ENCODE data around the gene KRTAP12-1.

Gene KRTAP12-1

DNA sequence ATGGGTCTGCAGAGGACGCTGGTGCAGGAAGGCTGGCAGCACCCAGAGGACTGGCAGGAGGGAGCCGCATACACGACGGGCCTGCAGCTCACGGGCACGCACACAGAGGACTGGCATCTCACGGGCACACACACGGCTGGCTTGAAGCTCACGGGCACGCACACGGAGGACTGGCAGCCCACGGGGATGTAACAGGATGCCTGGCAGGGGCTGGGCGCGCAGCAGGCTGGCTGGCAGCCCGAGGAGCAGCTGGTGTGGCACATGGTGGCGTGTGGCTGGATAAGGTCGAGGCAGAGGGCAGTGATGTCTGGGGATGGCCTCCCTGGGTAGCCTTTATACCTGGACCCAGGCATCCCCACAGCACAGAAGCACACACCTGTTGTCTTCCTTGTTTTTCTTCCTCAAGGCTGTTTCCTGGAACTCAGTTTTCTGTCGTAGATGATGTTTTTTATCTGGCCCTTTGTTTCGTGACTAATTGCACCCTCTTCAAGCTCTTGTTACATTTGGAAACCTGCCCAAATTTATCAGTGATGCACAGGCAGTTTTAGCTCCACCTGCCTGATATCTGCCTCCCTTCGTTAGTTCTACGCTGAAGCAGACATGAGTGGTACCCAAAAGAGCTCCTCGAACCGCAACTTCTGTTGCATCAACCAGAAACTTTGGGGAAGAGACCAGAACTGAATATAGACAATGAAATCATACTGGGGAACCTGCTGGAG, at the start of gene KRTAP12-1:
Gene KRTAP12-1 (minus strand): TSS at position 303 of the 719 bp plus-strand sequence. CDS start 40 bp downstream, at position 263.
- DNase-seq (ENCODE audit: low spot score): no peak

DNA sequence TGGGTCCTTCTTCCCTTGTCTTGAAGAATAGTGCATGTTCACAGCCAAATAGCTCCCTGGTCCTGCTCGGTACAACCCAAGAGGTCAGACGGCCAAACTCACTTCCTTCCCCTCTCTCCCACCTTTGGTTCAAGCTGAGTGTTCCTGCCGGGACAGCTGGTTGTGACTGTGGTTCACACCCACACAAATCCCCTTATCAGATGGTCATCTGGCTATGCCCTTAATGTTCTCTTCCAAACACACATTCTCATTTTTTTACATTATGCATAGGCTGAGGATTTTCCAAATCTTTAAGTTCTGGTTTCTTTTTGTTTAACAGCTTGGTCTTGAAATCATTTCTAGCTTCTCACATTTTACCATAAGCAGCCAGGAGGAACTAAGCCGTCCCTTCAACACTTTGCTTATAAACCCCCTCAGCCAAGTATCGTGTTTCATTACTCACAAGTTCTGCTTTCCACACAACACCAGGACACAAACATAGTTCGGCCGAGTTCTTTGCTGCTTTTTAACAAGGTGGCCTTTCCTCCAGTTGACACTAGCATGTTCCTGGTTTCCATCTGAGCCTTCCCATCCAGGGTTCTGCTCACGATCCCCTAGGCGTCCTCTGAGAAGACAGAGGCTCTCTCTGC, 49.1 kb upstream of the KRTAP12-1 start:
- no peak for DNase-seq (ENCODE audit: low spot score)

- no peak for DNase-seq (ENCODE audit: low spot score)
Measured at GRCh38 chr21:44730028-44730395, 48.0 kb upstream of the KRTAP12-1 start.

DNA sequence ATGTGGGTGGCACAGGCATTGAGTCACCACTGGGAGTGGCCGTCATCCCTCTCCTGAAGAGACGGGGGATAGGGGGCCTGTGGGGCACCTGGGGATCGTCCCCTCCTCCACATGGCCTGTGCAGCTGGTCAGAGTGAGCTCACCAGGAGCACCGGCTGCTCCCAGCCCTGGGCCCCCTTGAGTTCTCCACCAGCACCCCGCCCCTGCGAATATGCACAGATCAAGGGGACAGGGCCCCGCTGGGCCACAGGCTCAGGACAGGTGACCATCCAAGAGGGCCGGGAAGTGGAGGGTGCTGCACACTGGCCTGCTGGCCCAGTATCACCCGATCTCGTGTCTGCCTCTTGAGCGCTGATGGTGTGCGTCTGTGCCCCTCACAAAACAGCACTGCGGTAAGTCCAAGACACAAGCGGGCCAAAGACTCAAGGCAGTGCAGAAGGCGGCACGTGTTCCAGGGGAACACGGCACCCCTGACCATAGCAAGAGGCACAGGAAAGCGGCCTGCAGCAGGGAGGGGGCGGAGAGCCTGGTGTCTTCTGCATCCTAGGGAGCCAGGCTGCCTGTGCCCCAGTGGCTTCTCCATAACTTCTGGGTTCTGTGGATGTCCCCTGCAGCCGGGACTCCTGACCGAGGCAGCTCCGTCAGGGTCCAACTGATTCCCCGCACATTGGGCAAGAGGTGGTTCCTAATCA, 47.5 kb upstream of the KRTAP12-1 start:
- DNase-seq (ENCODE audit: low spot score): no peak

GRCh38 chr21:44728716-44729115, 46.8 kb upstream of the KRTAP12-1 start:
- no peak for DNase-seq (ENCODE audit: low spot score)

DNA sequence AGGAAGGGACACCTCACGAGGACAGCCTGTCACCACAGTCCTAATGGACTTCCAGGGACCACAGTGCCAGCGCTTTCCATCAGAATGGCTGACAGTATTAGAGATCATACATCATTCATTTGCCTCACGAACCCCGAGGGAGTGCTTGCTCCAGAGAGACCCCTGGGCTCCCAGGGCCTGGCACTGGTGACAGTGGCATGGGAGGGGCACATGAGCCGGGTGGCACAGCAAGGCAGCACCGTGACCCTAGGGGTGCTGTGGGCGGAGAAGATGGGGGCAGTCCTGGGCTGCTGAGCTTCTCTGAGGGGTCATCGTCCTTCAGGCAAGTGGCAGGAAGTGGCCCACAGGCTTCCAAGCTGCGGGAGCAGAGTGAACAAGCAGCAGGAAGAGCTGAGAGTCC, 45.8 kb upstream of the KRTAP12-1 start:
- DNase-seq (ENCODE audit: low spot score): no peak

DNA sequence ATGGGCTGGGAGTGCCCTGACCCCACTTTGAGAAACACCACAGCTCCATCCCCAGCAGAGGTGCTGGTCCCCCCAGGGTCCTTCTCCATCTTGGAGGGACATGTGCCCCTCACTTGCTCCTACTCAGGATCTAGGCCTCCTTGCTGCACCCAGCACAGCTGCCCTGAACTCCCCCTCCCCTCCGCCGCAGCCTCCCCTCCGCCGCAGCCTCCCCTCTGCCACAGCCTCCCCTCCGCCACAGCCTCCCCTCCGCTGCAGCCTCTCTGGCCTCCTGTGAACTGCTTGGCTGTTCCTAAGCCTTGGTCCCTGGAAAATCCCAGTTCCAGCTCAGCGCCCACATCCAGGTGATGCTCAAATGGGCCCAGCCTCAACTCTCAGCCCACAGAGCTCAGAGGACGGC, 45.4 kb upstream of the KRTAP12-1 start:
- DNase-seq (ENCODE audit: low spot score): no peak

DNA sequence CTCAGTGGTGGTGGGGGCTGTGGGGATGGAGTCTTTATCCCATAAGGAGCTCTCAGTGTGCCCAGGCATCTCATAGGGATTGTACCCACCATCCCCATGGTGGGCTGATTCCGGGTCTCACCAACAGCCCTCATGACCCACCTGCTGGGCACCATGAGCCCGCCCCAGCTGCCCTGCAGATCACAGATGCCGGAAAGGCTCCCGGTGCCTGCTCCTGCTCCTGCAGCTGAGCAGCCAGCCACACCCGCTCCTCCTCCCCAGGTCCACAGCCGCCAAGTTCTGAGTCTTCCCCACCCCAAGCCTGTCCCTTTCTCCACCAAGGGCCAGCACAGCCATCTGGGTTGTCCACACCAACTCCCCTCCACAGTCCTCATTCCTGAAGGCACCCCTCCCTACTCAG, 44.9 kb upstream of the KRTAP12-1 start:
- no peak for DNase-seq (ENCODE audit: low spot score)

- DNase-seq (ENCODE audit: low spot score): no peak
Measured at GRCh38 chr21:44724926-44725325, 43.0 kb upstream of the KRTAP12-1 start.

DNA sequence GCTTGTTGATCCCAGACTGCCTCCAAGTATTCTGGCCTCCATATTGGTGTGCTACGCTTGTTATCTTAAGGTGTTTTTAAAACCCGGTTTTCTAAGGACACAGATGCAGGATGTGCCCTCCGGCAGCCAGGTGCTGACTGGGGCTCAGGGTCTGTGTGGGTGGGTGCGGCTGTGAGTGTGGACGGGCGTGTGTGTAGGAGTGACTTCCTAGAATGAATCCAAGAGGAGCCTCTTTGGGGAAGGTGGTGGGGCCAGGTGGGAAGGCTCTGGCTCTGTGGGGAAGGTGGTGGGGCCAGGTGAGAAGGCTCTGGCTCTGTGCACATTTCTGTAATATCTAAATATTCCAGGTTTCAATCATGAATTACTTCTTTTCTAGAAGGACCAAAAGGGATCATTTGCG, 42.2 kb upstream of the KRTAP12-1 start:
- peak; percentile 67 for DNase-seq (ENCODE audit: low spot score)

GRCh38 chr21:44723177-44724131, 41.5 kb upstream of the KRTAP12-1 start:
- DNase-seq (ENCODE audit: low spot score): peak; percentile 70

DNA sequence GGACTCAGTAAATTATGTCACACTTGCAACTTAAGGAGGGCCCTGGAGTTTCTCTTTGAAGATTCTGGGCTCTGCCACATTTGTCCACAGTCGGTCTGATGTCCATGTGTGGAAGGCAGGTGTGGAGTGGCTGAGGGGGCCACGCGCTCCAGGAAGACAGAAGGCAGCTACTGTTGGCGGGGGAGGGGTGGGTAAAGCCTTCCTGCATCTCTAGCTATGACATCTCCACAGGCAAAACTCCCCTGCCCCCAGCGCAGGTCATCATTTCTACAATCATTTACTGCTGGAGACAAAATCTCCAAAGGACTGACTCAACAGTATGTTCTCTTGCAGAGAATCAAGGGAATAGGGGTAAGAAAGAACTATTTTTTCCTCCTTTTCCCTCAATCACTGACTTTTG, 40.8 kb upstream of the KRTAP12-1 start:
- DNase-seq (ENCODE audit: low spot score): peak; percentile 36

DNA sequence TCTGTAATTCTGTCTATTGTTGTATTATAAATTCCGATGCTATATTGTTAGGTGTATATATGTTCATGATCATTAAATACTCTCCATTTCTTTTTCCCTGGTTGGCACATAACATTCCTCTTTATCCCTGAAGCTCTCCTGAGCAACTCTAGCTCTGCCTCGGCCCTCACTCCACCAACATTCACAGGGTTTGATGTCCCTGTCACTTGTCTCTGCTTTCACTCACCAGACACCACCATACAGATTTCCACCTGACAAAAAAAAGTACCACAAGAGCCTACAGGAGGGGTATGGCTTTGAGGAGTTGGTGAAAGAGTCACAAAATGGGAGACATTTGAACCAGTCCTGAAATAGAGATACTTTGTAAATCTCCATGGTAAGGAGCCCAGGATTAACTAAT, 38.2 kb upstream of the KRTAP12-1 start:
- no peak for DNase-seq (ENCODE audit: low spot score)

GRCh38 chr21:44718571-44718970, 36.6 kb upstream of the KRTAP12-1 start:
- DNase-seq (ENCODE audit: low spot score): peak; percentile 33

GRCh38 chr21:44718093-44718492, 36.1 kb upstream of the KRTAP12-1 start:
- no peak for DNase-seq (ENCODE audit: low spot score)

DNA sequence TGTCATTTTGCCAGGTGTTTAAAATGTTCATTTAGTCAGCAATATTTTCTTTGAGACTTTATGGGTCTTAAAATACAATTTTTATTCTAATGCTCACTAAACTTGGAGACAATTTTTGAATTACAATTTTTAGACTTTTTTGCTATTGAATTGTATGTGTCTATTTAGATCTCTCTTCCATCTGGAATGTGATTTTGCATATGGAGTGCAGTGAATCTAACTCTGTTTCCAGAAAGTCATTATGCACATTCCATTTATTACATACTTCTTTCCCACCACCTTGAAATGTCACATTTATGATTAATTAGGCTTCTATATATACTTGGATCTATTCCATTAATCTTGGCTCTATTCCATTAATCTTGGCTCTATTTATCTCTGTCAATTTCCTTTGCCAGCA, 35.0 kb upstream of the KRTAP12-1 start:
- DNase-seq (ENCODE audit: low spot score): no peak

DNA sequence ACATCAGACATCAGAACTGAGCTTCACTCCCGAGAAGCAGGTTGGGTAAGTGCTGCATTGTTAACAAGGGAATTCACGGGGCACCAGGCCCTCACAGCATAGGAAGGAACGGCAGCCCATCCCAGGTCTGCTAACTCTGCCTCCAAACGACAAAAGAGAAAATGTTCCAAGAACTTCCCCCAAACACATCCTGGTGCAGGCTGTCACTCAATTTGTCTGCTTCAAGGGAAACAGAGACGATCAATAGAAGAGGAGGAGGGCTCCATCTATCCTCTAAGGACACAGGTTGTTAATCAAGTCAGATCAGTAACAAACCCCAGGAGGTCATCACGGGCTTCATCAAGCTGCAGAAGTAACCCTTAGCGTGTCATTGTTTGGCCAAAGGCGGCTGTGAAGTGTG, 32.9 kb upstream of the KRTAP12-1 start:
- peak; percentile 51 for DNase-seq (ENCODE audit: low spot score)

- peak; percentile 34 for DNase-seq (ENCODE audit: low spot score)
Measured at GRCh38 chr21:44713846-44714245, 31.9 kb upstream of the KRTAP12-1 start.

DNA sequence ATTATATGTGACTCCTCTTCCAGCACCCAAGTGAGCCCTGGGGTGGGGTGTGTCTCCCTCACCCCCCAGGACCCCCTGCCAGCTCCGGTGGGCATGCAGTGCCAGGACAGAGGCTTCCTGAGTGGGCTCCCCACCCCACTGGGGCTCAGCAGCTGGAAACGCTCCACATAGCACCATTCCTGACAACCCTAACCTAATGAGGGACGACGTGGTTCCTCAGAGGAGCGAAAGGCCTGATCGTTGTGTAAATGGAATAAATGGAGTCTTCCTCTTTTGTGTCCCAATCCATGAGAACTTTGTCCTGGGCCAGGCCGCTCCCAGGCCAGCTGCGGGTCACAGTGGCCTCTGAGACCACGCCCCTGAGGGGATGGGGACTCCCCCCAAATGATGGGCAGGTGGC, 31.2 kb upstream of the KRTAP12-1 start:
- peak; percentile 44 for DNase-seq (ENCODE audit: low spot score)

DNA sequence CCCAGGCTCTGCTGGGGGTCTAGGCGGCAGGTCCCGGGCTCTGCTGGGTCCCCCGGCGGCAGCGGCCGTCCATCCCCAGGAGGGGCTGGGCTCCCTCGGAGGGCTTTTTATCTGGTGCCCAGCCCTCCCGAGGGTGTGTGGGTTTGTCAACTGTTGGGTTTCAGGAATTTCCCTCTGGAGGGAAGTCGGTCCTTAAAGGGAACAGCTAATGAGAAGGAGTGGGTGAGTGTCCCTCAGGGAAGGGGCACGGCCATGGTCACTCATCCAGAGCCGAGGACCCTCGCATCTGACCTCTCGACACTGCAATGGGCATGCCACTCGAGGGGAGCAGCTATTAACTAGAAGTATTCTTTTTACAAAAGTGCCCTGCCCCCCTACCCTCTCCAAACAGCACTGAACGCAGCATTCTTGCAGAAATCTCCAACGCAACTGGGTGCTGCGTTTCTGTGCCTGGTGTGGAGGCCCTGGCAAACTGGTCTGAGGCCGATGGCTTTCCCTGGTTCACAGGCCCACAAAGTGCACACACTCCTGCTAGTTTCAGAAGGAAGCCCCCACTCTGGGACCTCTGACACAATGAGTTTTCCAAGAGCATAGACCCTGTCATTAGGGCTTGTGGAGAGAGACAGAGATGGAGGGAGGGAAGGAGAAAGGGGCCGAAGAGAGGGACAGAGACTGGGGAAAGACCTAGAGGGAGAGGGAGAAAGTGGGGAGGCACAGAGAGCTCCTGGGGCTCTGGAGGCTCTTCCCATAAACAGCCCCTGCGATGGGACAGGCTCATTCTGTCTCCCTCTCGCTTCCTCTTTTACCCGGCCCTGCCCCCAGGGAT, 30.5 kb upstream of the KRTAP12-1 start:
- DNase-seq (ENCODE audit: low spot score): peak; percentile 45
